HG02623 (cell line): ENCODE measurements around the gene KRT84.

Experiments
- ATAC-seq: cut with Tn5 transposase; IDR thresholded peaks from one replicate; pipeline ENCODE4 v1.9.1; 2021; ENCODE audit warnings: moderate library complexity; ENCODE audit not compliant: unreplicated experiment

KRT84 gene

DNA sequence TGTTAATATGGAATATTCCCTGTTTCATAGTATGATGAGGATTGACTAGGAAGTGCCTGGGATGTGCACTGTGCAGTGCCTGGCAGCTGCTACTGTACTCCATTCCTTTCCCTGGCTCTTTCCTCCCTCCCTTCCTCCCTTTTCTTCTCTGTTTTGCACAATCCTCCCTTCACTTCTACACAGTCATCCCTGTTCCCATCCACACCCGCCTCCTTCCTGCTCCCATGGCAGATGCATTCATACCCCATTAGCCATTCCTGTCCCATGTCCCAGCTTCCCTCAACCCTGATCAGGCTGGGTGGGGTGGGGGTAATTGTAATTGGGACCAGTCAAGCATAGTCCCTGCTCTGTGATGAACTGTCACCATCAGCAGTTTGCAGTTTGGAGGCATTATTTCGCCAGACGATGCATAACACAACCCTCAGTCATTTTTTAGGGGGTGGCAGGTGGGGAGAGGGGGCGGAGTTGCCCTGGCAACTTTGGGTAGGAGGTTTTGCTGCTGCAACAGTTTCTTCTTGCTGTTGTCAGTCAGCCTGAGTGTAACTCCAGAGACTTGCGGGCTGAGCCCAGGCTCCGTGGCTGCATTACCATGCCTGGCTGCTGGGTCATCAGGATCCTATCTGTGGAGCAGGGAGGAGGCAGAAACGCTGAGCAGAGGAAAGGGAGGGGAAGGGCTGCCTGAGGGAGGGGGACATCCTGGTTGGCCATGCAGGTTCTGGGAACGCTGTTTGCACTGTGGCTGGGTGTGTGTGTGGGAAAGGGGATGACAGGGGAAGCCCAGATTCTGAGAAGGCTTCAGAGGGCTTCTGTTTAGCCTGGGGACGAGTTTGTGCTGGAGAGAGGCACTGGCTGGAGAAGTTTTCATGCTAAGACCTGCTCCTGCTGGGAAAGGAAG, 4.1 kb upstream of the KRT84 start:
- no peak for ATAC-seq

DNA sequence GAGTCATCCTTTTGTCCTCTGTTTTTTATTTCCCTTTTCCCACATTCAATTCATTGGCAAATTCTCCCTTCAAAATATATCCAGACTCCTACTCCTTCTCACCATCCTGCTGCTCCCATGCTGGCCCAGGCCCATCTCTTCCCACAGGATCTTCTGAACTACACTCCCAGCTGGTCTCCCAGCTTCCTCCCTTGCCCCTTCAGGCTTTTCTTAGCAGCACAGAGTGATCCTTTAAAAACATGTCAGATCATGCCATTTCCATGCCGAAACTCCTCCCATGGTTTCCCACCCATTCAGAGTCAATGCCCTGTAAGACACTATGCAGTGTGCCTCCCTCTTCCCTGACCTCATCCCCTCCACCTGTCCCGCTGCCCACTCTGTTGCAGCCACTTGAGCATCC, 2.4 kb upstream of the KRT84 start:
- no peak for ATAC-seq

DNA sequence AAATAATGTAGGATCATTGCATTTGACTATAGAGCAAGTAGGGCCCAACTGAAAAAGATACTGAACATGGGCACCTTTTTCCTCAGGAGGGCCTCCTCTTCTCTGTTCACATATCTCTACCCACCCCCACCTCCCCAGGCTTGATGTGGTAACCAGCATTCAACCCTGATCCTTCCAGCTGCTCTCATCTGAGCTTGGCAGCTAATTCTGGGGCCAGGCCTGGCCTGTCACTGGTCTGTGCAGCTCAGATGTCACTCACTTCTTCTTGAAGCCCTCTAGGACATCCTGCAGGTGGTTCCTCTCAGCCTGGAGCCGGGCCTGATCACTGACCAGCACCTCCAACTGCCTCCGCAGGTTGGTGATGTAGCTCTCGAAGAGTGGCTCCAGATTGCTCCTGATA, 2.1 kb downstream of the KRT84 start:
- ATAC-seq = no peak

DNA sequence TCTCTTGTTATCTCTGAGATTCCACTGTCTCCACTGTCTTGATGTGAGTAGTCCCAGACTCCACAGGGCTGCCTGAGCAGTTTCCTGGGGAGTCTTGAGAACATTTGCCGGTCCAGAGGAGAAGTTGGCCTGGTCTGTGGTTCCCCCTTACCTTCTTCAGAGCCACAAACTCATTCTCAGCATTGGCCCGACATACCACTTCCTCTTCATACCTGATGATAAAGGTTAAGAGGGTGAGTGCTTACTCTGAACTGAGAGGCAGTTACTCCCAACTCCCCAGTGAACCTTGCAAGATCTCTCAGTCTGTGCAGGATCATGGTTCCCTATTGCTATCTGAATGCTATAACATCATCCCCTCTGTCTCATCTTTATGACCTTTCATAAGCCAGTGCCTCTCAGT, 2.6 kb downstream of the KRT84 start:
- no peak for ATAC-seq

DNA sequence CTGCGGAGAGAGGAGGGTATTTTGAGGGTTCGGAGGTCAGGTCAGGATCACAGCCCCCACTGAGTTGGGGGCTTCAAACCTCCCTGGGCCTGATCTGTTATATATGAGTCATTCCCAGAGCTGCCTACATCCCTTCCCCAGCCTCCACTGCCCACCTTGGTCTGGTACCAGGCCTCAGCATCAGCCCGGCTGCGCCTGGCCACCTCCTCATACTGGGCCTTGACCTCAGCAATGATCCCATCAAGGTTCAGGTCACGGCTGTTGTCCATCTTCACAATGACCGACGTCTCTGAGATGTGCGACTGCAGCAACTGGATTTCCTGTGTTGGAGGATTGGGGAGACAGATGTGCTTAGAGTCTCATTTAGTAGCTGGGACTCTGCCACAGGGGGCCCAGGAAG, 4.2 kb downstream of the KRT84 start:
- no peak for ATAC-seq

DNA sequence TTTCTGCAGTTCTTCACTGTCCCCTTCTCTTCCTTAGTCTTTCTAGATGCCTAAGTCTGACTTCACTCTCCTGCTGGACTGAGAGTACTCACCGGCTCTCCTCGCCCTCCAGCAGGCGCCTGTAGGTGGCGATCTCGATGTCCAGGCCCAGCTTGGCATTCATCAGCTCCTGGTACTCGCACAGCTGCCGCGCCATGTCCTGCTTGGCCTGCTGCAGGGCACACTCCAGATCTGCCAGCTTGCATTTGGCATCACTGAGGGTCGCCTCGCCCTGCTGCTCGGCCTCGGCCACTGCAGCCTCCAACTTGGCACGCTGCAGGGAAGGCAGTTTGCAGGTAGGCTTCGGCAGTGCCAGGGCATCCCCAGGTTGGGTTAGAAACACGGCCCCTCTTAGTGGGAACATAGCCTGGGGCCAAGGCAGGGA, 5.2 kb downstream of the KRT84 start:
- no peak for ATAC-seq

DNA sequence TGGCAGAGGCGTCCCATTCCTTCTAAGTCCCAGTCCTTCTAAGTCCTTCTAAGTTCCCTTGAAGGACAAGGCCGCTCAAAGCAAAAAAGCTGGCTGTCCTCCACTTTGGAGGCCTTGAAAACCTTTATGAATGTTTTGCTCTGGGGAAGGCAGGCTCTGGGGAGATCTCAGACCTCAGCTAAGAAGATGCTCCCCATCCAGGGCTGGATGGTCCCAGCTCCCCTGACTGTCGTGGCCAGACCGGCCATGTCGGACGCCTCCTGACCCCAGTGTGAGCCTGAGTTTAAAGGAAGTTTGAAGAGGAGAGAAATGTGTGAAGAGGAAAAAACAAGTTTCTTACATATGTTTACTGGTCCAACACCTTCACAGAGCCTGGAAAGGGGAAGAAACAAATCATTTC, 5.9 kb downstream of the KRT84 start:
- ATAC-seq = no peak

DNA sequence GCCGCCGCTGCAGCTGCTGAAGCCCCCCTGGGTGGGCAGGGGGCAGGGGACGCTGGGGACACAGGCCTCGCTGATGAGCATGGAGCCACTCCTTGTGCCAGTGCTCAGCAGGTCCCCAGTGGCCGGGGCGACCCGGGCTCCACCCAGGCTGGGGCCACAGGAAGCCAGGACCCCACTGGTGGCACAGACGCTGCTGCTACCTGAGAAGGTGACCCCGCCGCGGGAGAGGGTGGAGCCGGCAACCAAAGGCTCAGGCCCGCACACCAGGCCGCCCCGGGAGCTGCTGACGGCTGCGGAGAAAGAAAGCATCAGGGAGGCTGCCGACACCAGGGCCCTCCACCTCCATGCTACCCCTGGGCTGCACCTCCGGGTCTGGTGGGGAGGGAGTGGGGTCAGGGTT, 7.4 kb downstream of the KRT84 start:
- no peak for ATAC-seq

DNA sequence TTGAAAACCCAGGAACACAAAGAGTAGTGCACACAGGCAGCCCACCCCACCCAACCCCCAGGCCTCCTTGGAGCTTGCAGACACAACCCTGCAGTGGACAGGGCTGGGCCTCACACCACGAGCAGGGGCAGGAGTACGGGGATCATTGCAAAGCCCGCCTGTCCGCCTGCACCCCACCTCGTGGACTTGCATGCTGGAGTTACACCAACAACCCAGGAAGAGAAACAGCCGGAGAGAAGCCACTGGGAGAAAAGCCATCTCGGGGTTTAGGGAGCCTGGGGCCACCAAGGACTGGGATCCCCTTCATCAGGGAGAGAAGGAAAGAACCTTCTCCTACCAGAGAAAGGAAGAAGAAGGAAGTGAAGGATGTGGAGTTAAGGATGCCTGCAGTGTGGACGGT, 8.2 kb downstream of the KRT84 start:
- ATAC-seq = no peak

DNA sequence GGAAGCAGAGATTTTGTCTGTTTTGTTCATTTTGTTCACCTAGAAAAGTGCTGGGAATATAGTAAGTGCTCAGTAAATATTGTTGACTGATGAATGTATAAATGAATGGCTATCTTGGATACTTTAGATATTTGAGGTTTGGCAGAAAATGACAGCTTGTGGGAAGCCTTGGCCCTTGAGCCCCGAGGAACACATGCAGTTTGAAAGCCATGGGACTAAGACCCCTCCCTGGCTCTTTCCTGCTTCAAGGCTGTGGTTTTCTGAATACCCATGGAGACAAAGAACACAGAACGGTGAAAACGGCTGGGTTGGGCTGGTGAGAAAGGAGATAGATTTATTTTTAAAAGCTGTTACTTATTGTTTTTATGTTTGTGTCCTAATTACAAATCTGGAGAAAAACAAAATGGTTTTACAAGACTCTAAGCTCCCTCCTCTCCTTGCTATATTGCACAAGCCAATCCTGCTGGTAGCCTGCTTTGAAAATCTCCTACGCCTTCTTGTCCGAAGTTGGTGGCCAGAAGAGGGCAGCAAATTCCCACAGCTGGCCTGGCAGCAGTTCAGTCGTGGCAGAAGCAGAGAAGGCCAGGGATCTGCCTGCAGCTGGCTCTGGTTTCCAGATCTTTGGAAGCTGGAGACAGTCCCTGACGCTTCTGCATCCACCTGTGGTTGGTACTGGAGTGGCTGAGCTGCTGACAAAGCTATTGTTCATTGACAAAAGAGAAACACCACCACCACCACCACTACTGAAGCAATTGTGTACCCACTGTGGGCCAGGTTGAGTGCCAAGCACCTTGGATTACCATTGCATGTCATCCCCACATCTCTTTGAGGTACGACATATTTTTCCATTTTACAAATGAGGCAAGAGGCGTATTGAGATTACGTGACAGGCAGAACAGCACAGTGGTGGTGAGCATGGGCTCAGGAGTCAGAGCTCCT, 13.0 kb downstream of the KRT84 start:
- ATAC-seq = no peak

DNA sequence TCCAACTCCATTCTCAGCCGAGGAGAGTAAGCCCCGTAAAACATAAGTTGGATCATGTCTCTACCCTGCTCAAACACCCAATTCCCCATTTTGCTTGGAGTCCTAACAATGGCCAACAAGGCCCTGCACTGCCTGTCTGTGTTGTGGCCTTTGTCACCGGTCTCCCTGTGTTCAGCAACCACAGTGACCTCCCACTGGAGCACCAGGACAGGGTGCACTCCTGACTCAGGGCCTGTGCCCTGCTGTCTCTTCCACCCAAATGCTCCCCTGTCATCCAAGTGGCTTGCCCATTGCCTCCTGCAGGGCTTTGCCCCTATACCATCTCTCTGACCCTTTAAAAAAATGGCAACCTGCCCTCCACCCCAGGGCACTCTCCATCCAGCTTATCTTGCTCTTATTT, 13.7 kb downstream of the KRT84 start:
- ATAC-seq = no peak

DNA sequence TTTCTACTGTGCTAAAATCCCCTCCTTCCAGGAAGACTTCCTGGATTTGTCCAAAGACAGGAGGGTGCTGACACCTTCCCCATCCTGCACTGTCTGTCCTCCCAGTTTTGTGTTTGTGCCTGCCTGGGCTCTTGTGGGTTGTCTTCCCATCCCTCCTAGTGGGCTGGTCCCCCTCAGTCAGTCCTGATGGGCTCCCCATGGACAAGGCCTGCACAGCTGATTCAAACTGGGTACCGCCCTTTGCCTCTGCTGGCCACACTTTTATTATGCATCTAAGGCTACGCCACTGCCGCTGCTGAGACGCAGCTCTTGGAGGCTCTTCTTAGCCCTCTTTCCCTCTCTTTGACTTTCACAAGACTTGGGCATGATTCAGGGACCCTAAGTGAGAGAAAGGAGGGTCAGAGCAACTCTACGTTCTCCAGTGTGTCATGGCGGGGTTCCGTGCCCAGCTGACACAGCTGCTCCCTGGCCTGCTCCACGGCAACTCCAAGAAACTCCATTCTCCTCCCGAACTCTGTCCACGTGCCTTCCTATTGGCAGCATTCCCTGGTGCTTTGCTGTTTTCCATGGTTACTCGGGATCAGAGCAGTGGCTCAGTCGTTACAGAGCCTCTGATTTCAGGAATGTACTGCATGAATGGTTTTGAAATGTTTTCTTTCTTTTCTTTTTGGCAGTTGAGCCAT, 14.4 kb downstream of the KRT84 start:
- ATAC-seq = no peak

DNA sequence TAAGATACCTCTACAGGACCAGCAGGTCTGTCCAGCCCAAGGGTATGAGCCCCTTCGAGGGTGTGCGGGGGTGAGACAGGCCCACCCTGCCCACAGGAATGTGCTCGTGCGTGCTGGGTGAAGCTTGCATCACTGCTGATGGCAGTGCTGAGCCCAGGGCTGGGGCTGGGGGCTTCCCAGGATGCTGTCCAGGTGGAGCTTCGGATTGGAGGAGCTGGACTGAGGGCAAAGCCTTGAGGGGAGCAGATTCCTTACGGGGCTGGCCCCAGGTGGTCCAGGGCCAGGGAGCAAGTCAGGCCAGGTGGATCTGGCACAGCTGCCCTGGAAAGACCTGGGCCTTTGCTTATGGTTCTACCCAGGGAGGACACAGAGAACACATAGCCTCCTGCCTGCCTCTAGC, 15.6 kb downstream of the KRT84 start:
- ATAC-seq = no peak

DNA sequence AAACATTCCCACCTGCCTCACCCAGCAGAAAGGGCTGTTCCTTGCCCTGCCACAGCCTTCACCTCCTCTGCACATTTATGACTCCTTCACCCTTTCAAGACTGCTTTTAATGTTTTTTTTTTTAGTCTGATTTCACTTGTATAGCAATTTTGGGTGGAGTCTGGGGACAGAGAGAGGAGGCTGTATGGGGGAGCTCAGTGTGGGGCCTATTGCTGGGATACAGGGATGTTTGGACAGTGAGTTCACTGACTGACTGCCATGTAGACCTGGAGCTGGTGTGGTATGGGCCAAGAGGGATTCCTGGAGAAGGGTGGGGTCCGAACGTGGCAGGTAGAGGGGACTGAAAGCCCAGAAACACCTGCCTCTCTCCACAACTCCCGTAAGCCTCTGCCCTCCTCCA, 16.2 kb downstream of the KRT84 start:
- no peak for ATAC-seq

DNA sequence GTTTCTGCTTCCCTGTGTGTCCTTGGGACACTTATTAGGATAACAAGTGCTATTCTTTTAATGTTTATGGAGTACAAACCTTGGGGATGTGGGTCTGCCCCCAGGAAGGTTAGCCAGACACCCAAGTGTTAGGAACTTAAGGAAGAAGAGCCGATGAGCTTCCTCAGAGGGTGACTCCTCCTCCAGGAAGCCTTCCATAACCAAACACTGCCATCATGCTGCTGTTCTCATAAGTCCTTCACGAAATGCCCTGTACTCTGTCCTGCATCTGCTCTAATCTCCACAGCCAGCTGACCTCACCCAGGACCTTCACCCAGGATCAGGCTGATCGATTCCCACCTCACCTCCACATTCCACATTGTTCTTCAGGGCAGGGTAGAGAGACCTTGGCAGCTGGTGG, 16.9 kb downstream of the KRT84 start:
- ATAC-seq = no peak

DNA sequence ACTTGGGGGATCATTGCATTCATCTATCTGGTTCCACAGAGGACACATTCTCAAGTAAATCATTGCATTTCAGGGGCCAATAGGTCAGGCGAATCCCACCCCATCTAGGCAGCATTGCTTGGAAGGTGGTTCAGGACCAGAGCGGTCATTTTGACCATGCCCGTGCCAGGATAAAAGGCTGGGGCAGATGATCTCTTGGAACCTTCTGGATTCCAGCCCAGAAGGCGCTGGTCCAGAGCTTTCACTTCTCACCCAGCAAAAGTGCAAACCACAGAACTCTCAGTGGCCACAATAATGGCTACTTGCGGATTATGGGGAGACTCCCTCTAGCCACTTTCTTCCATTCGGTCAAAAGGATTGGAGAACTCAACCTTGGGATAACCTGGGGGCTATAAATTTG, 17.6 kb downstream of the KRT84 start:
- no peak for ATAC-seq

DNA sequence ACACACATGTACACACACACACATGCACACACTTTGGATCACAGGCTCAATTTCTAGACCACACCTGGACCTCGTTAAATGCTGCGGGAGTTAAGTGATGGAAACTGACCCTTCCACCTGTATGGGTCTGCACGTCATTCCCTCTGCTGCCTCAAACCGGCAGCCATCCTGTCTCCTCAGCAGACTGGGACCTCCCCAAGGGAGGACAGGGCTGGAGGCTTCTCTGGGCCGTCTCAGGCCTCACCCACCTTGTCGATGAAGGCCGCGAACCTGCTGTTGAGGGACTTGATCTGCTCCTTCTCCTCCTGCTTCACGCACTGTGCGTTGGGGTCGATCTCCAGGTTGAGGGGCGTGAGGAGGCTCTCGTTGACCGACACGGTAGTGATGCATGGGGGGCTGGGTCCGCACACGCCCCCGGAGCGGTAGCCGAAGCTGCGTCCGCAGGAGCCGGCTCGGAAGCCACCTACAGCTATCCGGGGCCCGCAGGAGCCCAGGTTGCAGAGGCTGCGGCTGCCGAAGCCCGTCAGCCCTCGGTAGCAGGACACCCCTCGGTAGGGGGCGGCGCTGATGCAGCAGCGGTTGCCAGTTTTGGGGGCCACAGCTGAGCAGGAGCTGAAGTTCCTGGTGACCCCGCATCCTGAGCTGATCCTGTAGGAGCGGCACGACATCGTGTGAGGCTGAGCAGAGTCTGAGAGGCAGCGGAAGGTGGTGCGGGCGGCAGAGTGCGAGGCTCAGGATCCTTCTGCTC, 18.5 kb downstream of the KRT84 start, which contains the start of gene KRT85:
KRT85 (minus strand) TSS at position 744 of the 748 bp plus-strand sequence; CDS start at position 668, 76 bp downstream.
- ATAC-seq = no peak

DNA sequence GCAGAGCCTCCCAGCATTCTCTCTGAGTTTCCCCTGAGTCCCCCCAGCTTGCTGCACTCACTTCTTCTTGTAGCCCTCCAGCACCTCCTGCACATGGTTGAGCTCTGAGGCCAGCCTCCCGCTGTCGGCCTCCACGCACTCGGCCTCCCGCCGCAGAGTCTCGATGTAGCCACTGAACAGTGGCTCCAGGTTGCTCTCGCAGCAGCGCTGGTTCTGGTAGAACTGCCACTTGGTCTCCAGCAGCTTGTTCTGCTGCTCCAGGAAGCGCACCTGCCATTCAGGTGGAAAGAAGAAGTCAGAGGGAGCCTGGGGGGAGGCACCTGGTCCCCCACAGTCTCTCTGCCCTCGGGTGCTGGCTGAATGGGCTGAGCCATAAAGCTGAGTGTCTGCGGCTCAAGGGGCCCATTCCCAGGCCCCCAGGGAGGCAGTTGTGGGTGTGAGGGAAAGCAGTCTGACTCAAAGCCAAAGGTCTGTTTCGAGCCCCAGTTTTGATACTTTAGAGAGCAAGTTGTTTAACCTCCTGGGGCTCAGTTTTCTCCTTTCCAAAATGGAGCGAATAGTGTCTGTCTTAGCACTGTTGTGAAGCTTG, 20.5 kb downstream of the KRT84 start:
- no peak for ATAC-seq

DNA sequence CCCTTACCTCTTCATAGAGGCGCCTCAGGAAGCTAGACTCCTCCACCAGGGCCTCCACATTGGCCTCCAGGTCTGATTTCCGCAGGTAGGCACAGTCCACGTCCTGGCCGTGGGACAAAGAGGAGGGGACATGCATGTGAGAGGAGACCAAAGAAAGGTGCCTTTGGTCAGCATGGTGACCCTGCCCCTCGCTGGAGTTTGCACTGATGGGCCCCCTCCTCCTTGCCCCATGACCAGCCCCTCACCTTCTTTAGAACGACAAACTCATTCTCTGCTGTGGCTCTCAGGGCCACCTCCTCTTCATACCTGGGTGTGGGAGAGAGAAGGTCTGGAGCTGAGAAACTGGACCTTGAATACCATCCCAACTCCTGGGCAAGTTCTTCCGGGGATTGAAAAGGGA, 21.4 kb downstream of the KRT84 start:
- ATAC-seq = no peak

DNA sequence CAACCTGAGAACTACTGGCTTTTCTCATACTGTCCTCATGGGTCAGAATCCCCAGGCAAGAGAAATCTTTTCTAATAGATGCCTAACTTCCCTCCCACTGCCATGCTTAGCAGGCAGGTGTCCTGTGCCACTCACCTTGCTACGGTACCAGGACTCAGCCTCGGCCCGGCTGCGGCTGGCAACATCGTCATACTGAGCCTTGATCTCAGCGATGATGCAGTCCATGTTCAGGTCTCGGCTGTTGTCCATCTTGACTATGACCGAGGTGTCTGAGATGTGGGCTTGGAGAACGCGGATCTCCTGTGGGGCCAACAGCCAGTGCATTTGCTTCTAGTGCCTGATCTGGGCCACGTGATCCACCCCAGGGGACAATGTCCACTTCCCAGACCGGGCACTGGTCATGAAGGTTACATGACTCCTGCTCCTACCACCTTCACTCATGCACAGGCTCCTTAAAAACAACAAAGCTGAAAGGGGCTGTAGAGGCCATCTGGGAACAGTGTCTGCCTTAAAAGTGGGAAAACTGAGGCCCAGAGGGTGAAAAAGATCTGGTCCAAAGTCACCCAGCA, 22.3 kb downstream of the KRT84 start:
- ATAC-seq = no peak
